K562 (cell line): ENCODE measurements around the gene ITPR1. TPM values are rescaled to one million over a fixed set of nuclear protein-coding genes. Genes with fewer than 3 reads are reported as not detected.

Experiments used
- ARID2 ChIP-seq: fragments of 450-650 bp; IDR thresholded peaks from 2 replicates; pipeline ENCODE4 v1.6.1; 2017; ENCODE audit warnings: antibody characterized with exemption, mild to moderate bottlenecking
- CHD7 ChIP-seq: fragments of 200-600 bp; sonication (generic); IDR thresholded peaks from one replicate; pipeline ENCODE4 v1.6.1; 2012; ENCODE audit warnings: mild to moderate bottlenecking, low read depth, low read length, inconsistent platforms
- E2F3 ChIP-seq: fragments of 250-450 bp; sonication (Bioruptor Pico); IDR thresholded peaks from 2 replicates; pipeline ENCODE4 v1.4.0; 2020; ENCODE audit warnings: mild to moderate bottlenecking
- FOXA1 ChIP-seq: fragments of 450-650 bp; IDR thresholded peaks from 2 replicates; pipeline ENCODE4 v1.6.1; 2016; ENCODE audit warnings: mild to moderate bottlenecking, borderline replicate concordance
- LCOR ChIP-seq: sonication (generic); formaldehyde crosslinking; IDR thresholded peaks from 2 replicates; pipeline ENCODE4 v1.8.0; 2022; ENCODE audit warnings: mild to moderate bottlenecking, missing genetic modification reagents
- POLR2G ChIP-seq: fragments of 200-400 bp; formaldehyde crosslinking; IDR thresholded peaks from 2 replicates; pipeline ENCODE4 v1.6.1; 2017; ENCODE audit warnings: low read depth, mild to moderate bottlenecking, antibody characterized with exemption, low read length, moderate library complexity
- PRMT5 ChIP-seq: sonication (generic); formaldehyde crosslinking; IDR thresholded peaks from 2 replicates; pipeline ENCODE4 v1.5.0; 2020; ENCODE audit warnings: missing genetic modification reagents
- SIRT6 ChIP-seq: IDR thresholded peaks from one replicate; pipeline ENCODE4 v1.6.1; 2012; ENCODE audit warnings: low read depth, mild to moderate bottlenecking, control low read depth, inconsistent platforms, low read length, moderate library complexity
- SNRNP70 ChIP-seq: fragments of 200-400 bp; formaldehyde crosslinking; optimal IDR thresholded peaks from 2 replicates; pipeline ENCODE3; 2017; ENCODE audit warnings: low read depth, low read length
- ZNF239 ChIP-seq: fragments of 250-450 bp; sonication (Bioruptor Pico); IDR thresholded peaks from 2 replicates; pipeline ENCODE4 v1.4.0; 2020; ENCODE audit warnings: mild to moderate bottlenecking
- ZNF583 ChIP-seq: fragments of 250-450 bp; sonication (Bioruptor Pico); IDR thresholded peaks from 2 replicates; pipeline ENCODE4 v1.4.0; 2020
- polyA plus RNA-seq, 8 experiments: library from polyadenylated mRNA; depleted of rRNA in 4 of 8; stranded (reverse) in 5 of 8; unstranded in 3 of 8; fragments of >200 nt; fragmentation: Nextera tagmentation in 2 of 8; fragmentation: Illumina TruSeq in 1 of 8; extraction: Ambion mirVana in 2 of 8; extraction: Trizol in 1 of 8; gene quantifications; 2 replicates each; pipeline versions ENCODE4 v1.2.1 to v1.2.3, GENCODE V29; 2011 to 2014; ENCODE audit warnings: inconsistent platforms in 1 of 8, missing spikeins in 1 of 8
- total RNA-seq, 7 experiments: library from RNA; depleted of rRNA in 6 of 7; stranded (reverse); fragments of >200 nt in 6 of 7; fragmentation: Illumina TruSeq in 2 of 7; extraction: Trizol in 2 of 7; gene quantifications; 2 replicates each; pipeline versions ENCODE4 v1.2.1 to v1.2.3, GENCODE V29; 2011 to 2021; ENCODE audit warnings: low replicate concordance in 1 of 7
- TF ChIP-seq, protein P1 (sequence below): fragments of 450-650 bp; formaldehyde crosslinking; conservative IDR thresholded peaks from 2 replicates; pipeline ENCODE4 v1.4.0; 2022; ENCODE audit warnings: mild to moderate bottlenecking, missing genetic modification characterization

Gene ITPR1
- total and polyA plus RNA-seq, 9 of the 15 experiments (the other 6 are each of a cell fraction or from before 2014, with no cell fraction given): 22.4 to 40.0 (median 27.4) TPM

GRCh38 chr3:4761759-4762158 lies 268.6 kb downstream of the ITPR1 start (continued):
- no peak for TF ChIP-seq CHD7
- no peak for TF ChIP-seq SNRNP70
- no peak for TF ChIP-seq FOXA1
- no peak for TF ChIP-seq E2F3
- TF ChIP-seq ZNF239 (CRISPR knock-in tag): no peak
- TF ChIP-seq SIRT6: no peak
- no peak for TF ChIP-seq PRMT5 (CRISPR knock-in tag)
- TF ChIP-seq ZNF583: no peak
- TF ChIP-seq, protein P1, sequence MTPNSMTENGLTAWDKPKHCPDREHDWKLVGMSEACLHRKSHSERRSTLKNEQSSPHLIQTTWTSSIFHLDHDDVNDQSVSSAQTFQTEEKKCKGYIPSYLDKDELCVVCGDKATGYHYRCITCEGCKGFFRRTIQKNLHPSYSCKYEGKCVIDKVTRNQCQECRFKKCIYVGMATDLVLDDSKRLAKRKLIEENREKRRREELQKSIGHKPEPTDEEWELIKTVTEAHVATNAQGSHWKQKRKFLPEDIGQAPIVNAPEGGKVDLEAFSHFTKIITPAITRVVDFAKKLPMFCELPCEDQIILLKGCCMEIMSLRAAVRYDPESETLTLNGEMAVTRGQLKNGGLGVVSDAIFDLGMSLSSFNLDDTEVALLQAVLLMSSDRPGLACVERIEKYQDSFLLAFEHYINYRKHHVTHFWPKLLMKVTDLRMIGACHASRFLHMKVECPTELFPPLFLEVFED (CRISPR knock-in tag): no peak
- no peak for TF ChIP-seq LCOR (CRISPR knock-in tag)
- TF ChIP-seq ARID2: no peak
- TF ChIP-seq POLR2G: no peak
